ENCODE data around the gene CNOT3. TPM values are rescaled to one million over a fixed set of nuclear protein-coding genes. Genes with fewer than 3 reads are reported as not detected.

CNOT3 gene
- total and polyA plus RNA-seq, 2 of the 13 experiments (the other 11 are each of a cell fraction or from before 2014, with no cell fraction given) = 4.3 to 5.8 TPM

GRCh38 chr19:54136086-54136863 is 1.3 kb upstream of the CNOT3 start (continued):
- TF ChIP-seq GRHL1 (CRISPR knock-in tag; conservative IDR thresholded peaks at IDR 0.05) = no peak
- 0 out of 2 replicates have a peak, but pooled peaks have one; percentile 3 for TF ChIP-seq THAP9 (CRISPR knock-in tag; IDR thresholded peaks at IDR 0.05; ENCODE audit: borderline replicate concordance)
- TF ChIP-seq JUNB (CRISPR knock-in tag; IDR thresholded peaks at IDR 0.05; ENCODE audit: borderline replicate concordance) = no peak
- no peak for TF ChIP-seq TERF1 (CRISPR knock-in tag; IDR thresholded peaks at IDR 0.05)
- no peak for TF ChIP-seq MNT (IDR thresholded peaks at IDR 0.05)
- TF ChIP-seq ZNF777 (CRISPR knock-in tag; IDR thresholded peaks at IDR 0.05) = no peak
- no peak for TF ChIP-seq ZNF609 (CRISPR knock-in tag; IDR thresholded peaks at IDR 0.05; ENCODE audit: borderline replicate concordance)

Data from HepG2 (cell line).